Right lobe of liver (tissue), 6 donors: ENCODE results near the gene UQCRH. TPM values are rescaled to one million over a fixed set of nuclear protein-coding genes. Genes with fewer than 3 reads are reported as not detected.

Experiments
- ATAC-seq, 4 donors: fragments of 200-7000 bp; cut with Tn5 transposase; one replicate each; pipeline ENCODE4 v1.9.1; 2020; ENCODE audit warnings: mild to moderate bottlenecking in 4 of 4, moderate library complexity in 4 of 4
- DNase-seq, 3 donors: peaks; one replicate each; pipeline ENCODE4 v3.0.0-alpha.2; 2020
- H3K27ac ChIP-seq, 3 donors: fragments of 200-600 bp; one replicate each; pipeline ENCODE4 v1.8.0; 2022
- H3K27me3 ChIP-seq, 2 donors: fragments of 200-600 bp; one replicate each; pipeline ENCODE4 v1.8.0; 2022
- H3K36me3 ChIP-seq, 4 donors: fragments of 200-600 bp; sonication (generic) in 1 of 4; one replicate each; pipeline versions ENCODE4 v1.5.1 to v1.8.0; 2017 to 2022; ENCODE audit warnings: control low read depth in 1 of 4
- H3K4me1 ChIP-seq, 4 donors: fragments of 200-600 bp; sonication (generic) in 1 of 4; one replicate each; pipeline versions ENCODE4 v1.5.1 to v1.8.0; 2017 to 2022; ENCODE audit warnings: control low read depth in 1 of 4
- H3K4me3 ChIP-seq, 3 donors: fragments of 200-600 bp; one replicate each; pipeline ENCODE4 v1.8.0; 2022
- H3K9me3 ChIP-seq, 4 donors: fragments of 200-600 bp; sonication (generic) in 1 of 4; one replicate each; pipeline versions ENCODE4 v1.5.1 to v1.8.0; 2017 to 2022; ENCODE audit warnings: control low read depth in 1 of 4
- POLR2A ChIP-seq: fragments of 450-650 bp; IDR thresholded peaks from one replicate; pipeline ENCODE4 v1.6.1; 2017; ENCODE audit warnings: antibody characterized with exemption, mild to moderate bottlenecking
- WGBS: methylation state at CpG from one replicate; pipeline ENCODE4 v1.1.6; 2018; ENCODE audit warnings: low coverage, low lambda C conversion rate; ENCODE audit not compliant: insufficient coverage; ENCODE audit errors: missing lambda C conversion rate; 5-methylcytosine and 5-hydroxymethylcytosine counted together
- intact Hi-C, 2 donors: fragments of 100-400 bp; cut with DNase I; formaldehyde crosslinking; loops; one replicate each; pipeline versions ENCODE4 v1.11.2 to v1.14.1; 2022
- total RNA-seq, 6 experiments: library from RNA; depleted of rRNA in 2 of 6; stranded (reverse); fragments of >200 nt in 2 of 6; fragmentation: NEBNext Ultra II Directional in 3 of 6; extraction: Animal tissue kit (Norgen Biotek cat#: 25700) in 3 of 6; gene quantifications; one replicate each; pipeline versions ENCODE4 v1.1.0 to v1.2.4, GENCODE V29; 2016 to 2023
- TF ChIP-seq, protein P1 (sequence below), 4 donors: fragments of 200-600 bp in 3 of 4; fragments of 450-650 bp in 1 of 4; IDR thresholded peaks; one replicate each; pipeline versions ENCODE4 v1.5.1 to v1.8.0; 2016 to 2022; ENCODE audit warnings: antibody characterized with exemption in 4 of 4, mild to moderate bottlenecking in 2 of 4
- donor health status: DM: no; HTN: yes; CAD: no.
- donor health status: DM: no; HTN: no; CAD: no.
- donor health status: DM: no; HTN: no; CAD: no.
- donor health status: DM: no; HTN: yes; CAD: no.
- donor health status: DM: no; HTN: yes; CAD: no.

UQCRH gene
- total RNA-seq, 6 experiments from 2014 or later, result 71.6 to 244 (median 90.4) TPM

DNA sequence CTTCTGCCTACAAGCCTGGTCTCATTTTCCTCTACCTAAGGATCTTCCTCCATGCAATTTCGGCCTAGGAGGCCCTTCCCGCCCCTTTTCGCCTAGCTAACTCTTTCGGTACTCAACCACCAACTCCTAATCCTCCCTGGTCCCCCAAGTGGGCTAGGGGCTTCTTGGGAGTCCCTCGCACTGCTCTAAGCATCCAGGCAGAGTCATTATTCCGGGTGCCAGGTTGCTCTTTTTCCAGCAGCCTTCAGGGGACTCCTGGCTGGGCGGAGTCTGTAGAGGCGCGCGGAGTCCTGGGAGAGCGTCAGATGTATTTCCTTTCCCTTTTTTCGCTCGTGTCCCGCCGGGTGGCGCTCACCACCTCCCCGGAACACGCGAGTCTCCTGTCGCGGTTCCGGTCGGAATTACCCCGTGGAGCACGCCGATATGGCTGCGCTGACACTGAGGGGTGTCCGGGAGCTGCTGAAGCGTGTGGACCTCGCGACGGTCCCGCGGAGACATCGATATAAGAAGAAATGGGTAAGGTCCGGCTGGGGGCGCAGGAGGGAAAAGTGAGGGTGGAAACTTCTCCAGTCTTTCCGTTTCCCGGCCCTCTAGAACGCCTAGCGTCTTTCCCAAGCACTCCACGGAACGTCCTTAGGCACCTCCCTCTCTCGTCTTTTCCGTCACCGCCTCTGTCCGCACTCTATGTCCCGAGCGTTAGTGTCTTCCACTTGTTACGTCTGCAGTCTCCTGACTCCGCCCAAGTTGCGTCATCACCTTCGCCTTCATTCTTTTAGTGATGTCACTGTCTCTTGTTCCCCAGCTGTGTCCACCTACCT, 37.1 kb downstream of the UQCRH start, which contains the start of gene NSUN4:
Gene NSUN4, plus strand, starts transcription at position 404 of the 818 bp plus-strand sequence. Its CDS starts 20 bp downstream, at position 424.
- TF ChIP-seq, protein P1, sequence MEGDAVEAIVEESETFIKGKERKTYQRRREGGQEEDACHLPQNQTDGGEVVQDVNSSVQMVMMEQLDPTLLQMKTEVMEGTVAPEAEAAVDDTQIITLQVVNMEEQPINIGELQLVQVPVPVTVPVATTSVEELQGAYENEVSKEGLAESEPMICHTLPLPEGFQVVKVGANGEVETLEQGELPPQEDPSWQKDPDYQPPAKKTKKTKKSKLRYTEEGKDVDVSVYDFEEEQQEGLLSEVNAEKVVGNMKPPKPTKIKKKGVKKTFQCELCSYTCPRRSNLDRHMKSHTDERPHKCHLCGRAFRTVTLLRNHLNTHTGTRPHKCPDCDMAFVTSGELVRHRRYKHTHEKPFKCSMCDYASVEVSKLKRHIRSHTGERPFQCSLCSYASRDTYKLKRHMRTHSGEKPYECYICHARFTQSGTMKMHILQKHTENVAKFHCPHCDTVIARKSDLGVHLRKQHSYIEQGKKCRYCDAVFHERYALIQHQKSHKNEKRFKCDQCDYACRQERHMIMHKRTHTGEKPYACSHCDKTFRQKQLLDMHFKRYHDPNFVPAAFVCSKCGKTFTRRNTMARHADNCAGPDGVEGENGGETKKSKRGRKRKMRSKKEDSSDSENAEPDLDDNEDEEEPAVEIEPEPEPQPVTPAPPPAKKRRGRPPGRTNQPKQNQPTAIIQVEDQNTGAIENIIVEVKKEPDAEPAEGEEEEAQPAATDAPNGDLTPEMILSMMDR (IDR thresholded peaks at IDR 0.05), result peak; percentile 47 to 77 (median 67)
- peak; percentile 84 for TF ChIP-seq POLR2A
- peak; percentile 90 to 94 (median 91) for DNase-seq
- peaks cover 0 to 12% (median 2%) of the 10 kb centered on the region in 4 donors for H3K36me3 ChIP-seq
- H3K27ac ChIP-seq, result peak within 1 kb of the TSS; percentile 92 to 95 (median 94)
- no peaks in the 10 kb centered on the region for H3K27me3 ChIP-seq
- WGBS, result under 1% methylated on average over 40 of the region's 53 CpGs
- peak; percentile 96 to 98 (median 97) for ATAC-seq
- H3K9me3 ChIP-seq, result no peaks in the 10 kb centered on the region
- intact Hi-C loops, result no loop called here
- H3K4me3 ChIP-seq, result peak within 1 kb of the TSS; percentile 69 to 89 (median 88)
- peaks cover 0 to 5% (median 0%) of the 10 kb centered on the region in 4 donors for H3K4me1 ChIP-seq

DNA sequence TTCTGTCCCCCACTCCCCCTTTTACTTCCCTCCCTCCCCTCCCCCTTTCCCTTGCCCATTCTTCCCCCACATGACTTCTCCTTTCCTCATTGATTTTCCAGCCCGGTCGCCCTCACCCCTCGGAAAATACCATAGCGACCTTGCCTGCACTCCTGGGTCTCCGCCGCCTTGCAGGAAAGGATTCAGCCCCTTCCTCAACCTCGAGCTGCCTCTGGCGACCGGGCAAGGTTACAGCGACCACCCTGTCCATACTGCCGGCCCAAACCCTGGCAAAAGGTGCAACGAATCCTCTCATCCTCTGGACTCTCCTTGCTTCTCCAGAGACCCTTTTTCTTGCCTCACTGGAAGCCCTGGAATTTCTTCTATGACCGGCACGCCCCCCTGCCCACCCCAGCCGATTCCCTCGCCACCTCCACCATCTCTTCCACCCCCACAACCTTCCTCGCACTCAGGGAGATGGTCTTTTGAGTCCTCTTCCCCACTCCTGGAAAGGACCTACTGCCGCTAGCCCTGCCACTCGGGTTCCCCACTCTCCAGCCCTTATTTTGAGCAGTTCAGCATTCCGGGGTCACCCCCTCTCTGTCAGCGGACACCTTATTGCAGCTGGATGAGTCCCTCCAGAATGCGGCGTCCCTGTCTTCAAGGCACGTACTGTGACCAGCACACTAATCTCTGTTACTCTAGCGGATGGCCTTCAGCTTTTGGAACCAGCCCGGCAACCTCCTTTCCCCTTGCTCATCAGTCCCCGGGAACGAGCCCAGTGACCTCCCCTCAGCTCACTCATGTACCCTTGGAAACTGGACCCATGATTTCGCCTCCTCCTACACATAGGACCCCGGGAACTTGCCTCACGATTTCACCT, 38.0 kb downstream of the UQCRH start:
- Histone ChIP-seq H3K4me1 (peaks cover 0 to 5% (median 0%) of the 10 kb centered on the region in 4 donors), H3K27ac (peak overlapping the region; percentile 92 to 95 (median 94)), H3K9me3 (no peaks in the 10 kb centered on the region), H3K27me3 (no peaks in the 10 kb centered on the region), H3K36me3 (peaks cover 0 to 14% (median 2%) of the 10 kb centered on the region in 4 donors), H3K4me3 (peak overlapping the region; percentile 69 to 89 (median 88))
- 56% methylated on average over 30 of the region's 31 CpGs for WGBS
- ATAC-seq (no peak), DNase-seq (peak in 2 of 3 donors; percentile 25 to 56)
- TF ChIP-seq POLR2A, result no peak
- TF ChIP-seq, protein P1 (IDR thresholded peaks at IDR 0.05), result no peak
- intact Hi-C loops, result no loop called here

DNA sequence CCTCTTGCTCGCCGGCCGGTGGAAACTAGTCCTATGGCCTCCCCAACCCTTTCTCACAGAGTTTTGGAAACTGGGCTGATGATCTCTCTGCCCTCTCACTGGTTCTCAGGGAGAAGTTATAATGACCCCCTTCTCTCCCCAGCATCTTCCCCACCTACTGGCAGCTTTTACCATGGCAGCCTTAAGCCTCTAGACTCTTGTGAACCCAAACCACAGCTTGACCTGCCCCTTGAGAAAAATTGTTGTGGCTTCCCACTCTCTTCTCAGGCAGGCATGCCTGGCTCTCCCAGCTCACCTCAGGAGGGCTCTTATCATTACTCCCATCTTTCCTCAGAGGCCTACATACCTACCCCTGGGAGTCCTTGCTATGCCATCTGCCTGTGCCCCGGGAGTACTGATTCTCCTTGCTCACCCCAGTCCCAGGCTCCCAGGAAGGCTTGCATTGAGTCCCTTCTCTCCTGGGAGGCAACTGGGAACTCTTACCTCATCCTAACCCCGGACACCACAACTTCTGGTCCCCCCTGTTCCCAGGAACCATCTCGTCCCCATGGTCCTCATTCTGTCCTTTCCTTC, 38.7 kb downstream of the UQCRH start:
- H3K4me3 ChIP-seq, result no peak overlapping the region
- no peak overlapping the region for H3K27ac ChIP-seq
- H3K36me3 ChIP-seq, result peaks cover 0 to 21% (median 2%) of the 10 kb centered on the region in 4 donors
- ATAC-seq, result no peak
- no peaks in the 10 kb centered on the region for H3K27me3 ChIP-seq
- whole genome bisulfite sequencing, result 92% methylated on average over 6 of the region's 6 CpGs
- H3K9me3 ChIP-seq, result no peaks in the 10 kb centered on the region
- H3K4me1 ChIP-seq, result peaks cover 0 to 5% (median 0%) of the 10 kb centered on the region in 4 donors
- intact Hi-C loops, result no loop called here
- TF ChIP-seq, protein P1 (IDR thresholded peaks at IDR 0.05), result peak in 1 of 4 donors; percentile 7
- TF ChIP-seq POLR2A, result no peak
- DNase-seq, result no peak

DNA sequence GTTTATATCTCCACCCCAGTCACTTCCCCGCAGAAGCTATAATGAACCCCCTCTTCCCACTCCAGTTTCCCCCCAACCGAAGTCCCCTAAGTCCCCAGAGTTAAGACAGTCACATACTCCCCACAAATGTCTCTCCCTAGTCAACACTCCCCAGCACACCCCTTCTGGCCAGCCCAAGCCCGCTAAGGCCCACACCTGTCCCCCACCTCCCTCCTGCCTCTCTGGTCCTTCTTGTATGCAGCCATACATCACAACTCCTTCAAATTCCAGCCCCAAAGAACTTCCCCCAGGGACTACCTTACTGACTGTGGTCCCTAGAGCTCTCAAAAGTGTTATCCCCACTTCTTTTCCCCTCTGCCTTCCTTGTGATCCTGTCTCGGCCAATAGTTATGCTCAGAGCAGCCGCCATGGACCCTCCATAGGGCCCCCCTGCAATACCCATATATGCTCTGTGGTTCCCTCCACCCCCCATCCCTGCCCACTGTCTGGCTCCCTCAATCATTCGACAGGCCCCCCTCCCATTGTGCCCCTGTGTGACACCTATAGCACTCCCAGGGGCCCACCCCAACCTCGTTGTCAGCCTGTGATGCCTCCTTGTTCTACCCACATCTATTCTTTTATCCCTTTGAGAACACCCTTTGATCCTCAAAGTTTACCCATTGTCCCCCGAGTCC, 39.3 kb downstream of the UQCRH start:
- no peak overlapping the region for H3K27ac ChIP-seq
- intact Hi-C loops, result no loop called here
- TF ChIP-seq, protein P1 (IDR thresholded peaks at IDR 0.05), result no peak
- TF ChIP-seq POLR2A, result no peak

More for the DNA sequence above, 39.3 kb downstream of the UQCRH start:
- Histone ChIP-seq H3K4me3 (no peak overlapping the region), H3K4me1 (peaks cover 0 to 5% (median 0%) of the 10 kb centered on the region in 4 donors), H3K27me3 (no peaks in the 10 kb centered on the region), H3K9me3 (no peaks in the 10 kb centered on the region), H3K36me3 (peaks cover 0 to 26% (median 2%) of the 10 kb centered on the region in 4 donors)
- DNase-seq (no peak), ATAC-seq (no peak)
- 95% methylated on average over 6 of the region's 8 CpGs for WGBS
